Neural cell (in vitro differentiated cells): ENCODE measurements around the gene ABI3BP. TPM values are rescaled to one million over a fixed set of nuclear protein-coding genes. Genes with fewer than 3 reads are reported as not detected.

Experiments used
- H2AFZ ChIP-seq: fragments of 200-600, 300-800 bp; sonication (generic), shearing (Covaris generic); 2 replicates; pipeline ENCODE4 v1.6.0; 2014; ENCODE audit warnings: low read depth, mild to moderate bottlenecking, antibody characterized with exemption, low read length, moderate library complexity
- H3F3A ChIP-seq: fragments of 200-600 bp; shearing (Covaris generic); 2 replicates; pipeline ENCODE4 v1.6.1; 2016; ENCODE audit warnings: mild to moderate bottlenecking, moderate library complexity, mixed read lengths, antibody characterized with exemption, low read length; ENCODE audit not compliant: insufficient read depth, poor library complexity, severe bottlenecking
- H3K27ac ChIP-seq: fragments of 200-600, 300-800 bp; sonication (generic), shearing (Covaris generic); 2 replicates; pipeline ENCODE4 v1.5.1; 2014; ENCODE audit warnings: mild to moderate bottlenecking, low read length, moderate library complexity
- H3K27me3 ChIP-seq: fragments of 300-800, 200-600 bp; sonication (generic), shearing (Covaris generic); 2 replicates; pipeline ENCODE4 v1.6.0; 2014; ENCODE audit warnings: mild to moderate bottlenecking, low read depth, low read length, moderate library complexity; ENCODE audit not compliant: insufficient read depth
- H3K36me3 ChIP-seq: fragments of 300-800, 200-600 bp; sonication (generic), shearing (Covaris generic); 2 replicates; pipeline ENCODE4 v1.5.1; 2014; ENCODE audit warnings: mild to moderate bottlenecking, antibody characterized with exemption, low read length, moderate library complexity; ENCODE audit not compliant: insufficient read depth
- H3K4me2 ChIP-seq: fragments of 300-800, 200-600 bp; sonication (generic), shearing (Covaris generic); 2 replicates; pipeline ENCODE4 v1.6.0; 2014; ENCODE audit warnings: mild to moderate bottlenecking, low read length
- H3K4me3 ChIP-seq: fragments of 300-800, 200-600 bp; sonication (generic), shearing (Covaris generic); 2 replicates; pipeline ENCODE4 v1.5.1; 2014; ENCODE audit warnings: mild to moderate bottlenecking, low read length, moderate library complexity
- H3K79me2 ChIP-seq: fragments of 200-600 bp; shearing (Covaris generic); replicated peaks from 2 replicates; pipeline ENCODE4 v1.6.0; 2014; ENCODE audit warnings: mild to moderate bottlenecking, low read length, moderate library complexity; ENCODE audit not compliant: insufficient read depth
- H3K9ac ChIP-seq: fragments of 300-800, 200-600 bp; sonication (generic), shearing (Covaris generic); 2 replicates; pipeline ENCODE4 v1.6.1; 2016; ENCODE audit warnings: mild to moderate bottlenecking, low read length, mixed read lengths
- H3K9me2 ChIP-seq: fragments of 200-600 bp; shearing (Covaris generic); 2 replicates; pipeline ENCODE4 v1.6.1; 2016; ENCODE audit warnings: mild to moderate bottlenecking, low read length, mixed read lengths; ENCODE audit not compliant: insufficient read depth
- H3K9me3 ChIP-seq: fragments of 200-600, 300-800 bp; sonication (generic), shearing (Covaris generic); 2 replicates; pipeline ENCODE4 v1.6.1; 2016; ENCODE audit warnings: mild to moderate bottlenecking, mixed run types, low read length, moderate library complexity, mixed read lengths
- H4K20me1 ChIP-seq: fragments of 200-600 bp; shearing (Covaris generic); 2 replicates; pipeline ENCODE4 v1.6.1; 2016; ENCODE audit warnings: mild to moderate bottlenecking, mixed run types; ENCODE audit not compliant: insufficient read depth
- EP300 ChIP-seq: fragments of 450-650 bp; conservative IDR thresholded peaks from 2 replicates; pipeline ENCODE4 v1.6.1; 2014; ENCODE audit warnings: antibody characterized with exemption, mild to moderate bottlenecking, moderate library complexity; ENCODE audit not compliant: poor library complexity, severe bottlenecking
- EZH2 ChIP-seq: fragments of 200-600, 300-800 bp; shearing (Covaris generic), sonication (generic); IDR thresholded peaks from 2 replicates; pipeline ENCODE4 v1.6.1; 2014; ENCODE audit warnings: antibody characterized with exemption, low read length, borderline replicate concordance, mild to moderate bottlenecking; ENCODE audit not compliant: insufficient read depth, poor library complexity, severe bottlenecking
- MXI1 ChIP-seq: fragments of 450-650 bp; conservative IDR thresholded peaks from 2 replicates; pipeline ENCODE4 v1.6.1; 2014; ENCODE audit warnings: antibody characterized with exemption, mild to moderate bottlenecking; ENCODE audit not compliant: poor library complexity, severe bottlenecking
- POLR2AphosphoS5 ChIP-seq: IDR thresholded peaks from 2 replicates; pipeline ENCODE4 v1.6.1; 2012
- RAD21 ChIP-seq: fragments of 450-650 bp; conservative IDR thresholded peaks from 2 replicates; pipeline ENCODE4 v1.6.1; 2014; ENCODE audit warnings: antibody characterized with exemption, mild to moderate bottlenecking, moderate library complexity
- SMC3 ChIP-seq: fragments of 450-650 bp; conservative IDR thresholded peaks from 2 replicates; pipeline ENCODE4 v1.6.1; 2014; ENCODE audit warnings: antibody characterized with exemption, mild to moderate bottlenecking, moderate library complexity; ENCODE audit not compliant: poor library complexity
- TAF1 ChIP-seq: IDR thresholded peaks from 2 replicates; pipeline ENCODE4 v1.6.1; 2012; ENCODE audit warnings: low read depth
- polyA plus RNA-seq: library from polyadenylated mRNA; depleted of rRNA; stranded (reverse); fragments of >200 nt; gene quantifications from 2 replicates; pipeline ENCODE4 v1.2.3, GENCODE V29; 2014
- TF ChIP-seq, protein P1 (sequence below): IDR thresholded peaks from 2 replicates; pipeline ENCODE4 v1.6.1; 2012; ENCODE audit warnings: borderline replicate concordance
- TF ChIP-seq, protein P2 (sequence below): fragments of 450-650 bp; IDR thresholded peaks from 2 replicates; pipeline ENCODE4 v1.5.1; 2014; ENCODE audit warnings: antibody characterized with exemption, mild to moderate bottlenecking, moderate library complexity; ENCODE audit not compliant: poor library complexity, severe bottlenecking

ABI3BP gene
- polyA plus RNA-seq, 1 donor from 2014 or later, result not detected

DNA sequence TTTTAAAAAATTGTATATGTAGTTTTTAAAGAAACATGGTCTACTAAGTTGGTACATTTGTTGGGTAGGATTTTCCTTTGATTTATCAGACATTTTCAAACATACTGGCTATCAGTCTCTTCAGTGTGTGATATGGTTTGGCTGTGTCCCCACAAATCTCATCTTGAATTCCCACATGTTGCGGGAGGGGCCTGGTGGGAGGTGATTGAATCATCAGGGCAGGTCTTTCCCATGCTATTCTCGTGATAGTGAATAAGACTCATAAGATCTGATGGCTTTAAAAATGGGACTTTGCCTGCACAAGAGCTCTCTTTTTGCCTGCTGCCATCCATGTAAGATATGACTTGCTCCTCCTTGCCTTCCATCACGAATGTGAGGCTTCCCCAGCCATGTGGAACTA, 121.9 kb downstream of the ABI3BP start:
- no peak for TF ChIP-seq POLR2AphosphoS5
- TF ChIP-seq, protein P1, sequence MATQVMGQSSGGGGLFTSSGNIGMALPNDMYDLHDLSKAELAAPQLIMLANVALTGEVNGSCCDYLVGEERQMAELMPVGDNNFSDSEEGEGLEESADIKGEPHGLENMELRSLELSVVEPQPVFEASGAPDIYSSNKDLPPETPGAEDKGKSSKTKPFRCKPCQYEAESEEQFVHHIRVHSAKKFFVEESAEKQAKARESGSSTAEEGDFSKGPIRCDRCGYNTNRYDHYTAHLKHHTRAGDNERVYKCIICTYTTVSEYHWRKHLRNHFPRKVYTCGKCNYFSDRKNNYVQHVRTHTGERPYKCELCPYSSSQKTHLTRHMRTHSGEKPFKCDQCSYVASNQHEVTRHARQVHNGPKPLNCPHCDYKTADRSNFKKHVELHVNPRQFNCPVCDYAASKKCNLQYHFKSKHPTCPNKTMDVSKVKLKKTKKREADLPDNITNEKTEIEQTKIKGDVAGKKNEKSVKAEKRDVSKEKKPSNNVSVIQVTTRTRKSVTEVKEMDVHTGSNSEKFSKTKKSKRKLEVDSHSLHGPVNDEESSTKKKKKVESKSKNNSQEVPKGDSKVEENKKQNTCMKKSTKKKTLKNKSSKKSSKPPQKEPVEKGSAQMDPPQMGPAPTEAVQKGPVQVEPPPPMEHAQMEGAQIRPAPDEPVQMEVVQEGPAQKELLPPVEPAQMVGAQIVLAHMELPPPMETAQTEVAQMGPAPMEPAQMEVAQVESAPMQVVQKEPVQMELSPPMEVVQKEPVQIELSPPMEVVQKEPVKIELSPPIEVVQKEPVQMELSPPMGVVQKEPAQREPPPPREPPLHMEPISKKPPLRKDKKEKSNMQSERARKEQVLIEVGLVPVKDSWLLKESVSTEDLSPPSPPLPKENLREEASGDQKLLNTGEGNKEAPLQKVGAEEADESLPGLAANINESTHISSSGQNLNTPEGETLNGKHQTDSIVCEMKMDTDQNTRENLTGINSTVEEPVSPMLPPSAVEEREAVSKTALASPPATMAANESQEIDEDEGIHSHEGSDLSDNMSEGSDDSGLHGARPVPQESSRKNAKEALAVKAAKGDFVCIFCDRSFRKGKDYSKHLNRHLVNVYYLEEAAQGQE, result no peak
- no peak for TF ChIP-seq SMC3
- no peak for TF ChIP-seq RAD21
- no peak for TF ChIP-seq EP300
- no peak for TF ChIP-seq MXI1
- no peak for TF ChIP-seq EZH2
- TF ChIP-seq, protein P2, sequence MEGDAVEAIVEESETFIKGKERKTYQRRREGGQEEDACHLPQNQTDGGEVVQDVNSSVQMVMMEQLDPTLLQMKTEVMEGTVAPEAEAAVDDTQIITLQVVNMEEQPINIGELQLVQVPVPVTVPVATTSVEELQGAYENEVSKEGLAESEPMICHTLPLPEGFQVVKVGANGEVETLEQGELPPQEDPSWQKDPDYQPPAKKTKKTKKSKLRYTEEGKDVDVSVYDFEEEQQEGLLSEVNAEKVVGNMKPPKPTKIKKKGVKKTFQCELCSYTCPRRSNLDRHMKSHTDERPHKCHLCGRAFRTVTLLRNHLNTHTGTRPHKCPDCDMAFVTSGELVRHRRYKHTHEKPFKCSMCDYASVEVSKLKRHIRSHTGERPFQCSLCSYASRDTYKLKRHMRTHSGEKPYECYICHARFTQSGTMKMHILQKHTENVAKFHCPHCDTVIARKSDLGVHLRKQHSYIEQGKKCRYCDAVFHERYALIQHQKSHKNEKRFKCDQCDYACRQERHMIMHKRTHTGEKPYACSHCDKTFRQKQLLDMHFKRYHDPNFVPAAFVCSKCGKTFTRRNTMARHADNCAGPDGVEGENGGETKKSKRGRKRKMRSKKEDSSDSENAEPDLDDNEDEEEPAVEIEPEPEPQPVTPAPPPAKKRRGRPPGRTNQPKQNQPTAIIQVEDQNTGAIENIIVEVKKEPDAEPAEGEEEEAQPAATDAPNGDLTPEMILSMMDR, result no peak
- TF ChIP-seq TAF1, result no peak
- Histone ChIP-seq H3K9me2 (no peaks in the 10 kb centered on the region), H3K9ac (no peak overlapping the region), H2AFZ (no peak overlapping the region), H4K20me1 (no peaks in the 10 kb centered on the region), H3K27ac (no peak overlapping the region), H3F3A (no peaks in the 10 kb centered on the region), H3K9me3 (no peaks in the 10 kb centered on the region), H3K4me2 (no peak overlapping the region), H3K4me3 (no peak overlapping the region), H3K36me3 (no peaks in the 10 kb centered on the region), H3K27me3 (no peaks in the 10 kb centered on the region), H3K79me2 (no peaks in the 10 kb centered on the region)

DNA sequence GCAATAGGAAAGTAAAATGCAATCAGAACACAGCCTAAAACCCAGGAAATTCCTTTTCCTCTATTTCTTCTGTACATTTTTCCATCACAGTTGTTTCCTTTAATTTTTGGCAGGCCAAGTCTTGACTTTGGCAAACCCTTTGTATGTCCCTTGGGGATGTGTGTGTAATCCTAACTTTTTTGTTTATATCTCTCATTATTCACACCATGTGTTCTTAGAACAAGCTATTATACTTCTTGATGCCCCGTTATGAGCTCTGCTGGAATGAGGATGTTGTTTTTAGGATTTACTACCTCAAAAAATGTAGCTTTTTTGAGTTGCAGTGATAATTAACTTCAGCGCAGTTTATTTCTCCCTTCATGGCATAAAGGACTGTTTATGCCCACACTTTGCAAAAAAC, 123.4 kb downstream of the ABI3BP start:
- Histone ChIP-seq H3K4me3 (no peak overlapping the region), H3K27me3 (no peaks in the 10 kb centered on the region), H3K4me2 (no peak overlapping the region), H3K36me3 (no peaks in the 10 kb centered on the region), H3K79me2 (no peaks in the 10 kb centered on the region), H2AFZ (no peak overlapping the region), H3F3A (no peaks in the 10 kb centered on the region), H3K9ac (no peak overlapping the region), H3K9me3 (no peaks in the 10 kb centered on the region), H3K27ac (no peak overlapping the region), H3K9me2 (no peaks in the 10 kb centered on the region), H4K20me1 (no peaks in the 10 kb centered on the region)
- TF ChIP-seq MXI1 (no peak), RAD21 (no peak), TAF1 (no peak), EZH2 (no peak)

DNA sequence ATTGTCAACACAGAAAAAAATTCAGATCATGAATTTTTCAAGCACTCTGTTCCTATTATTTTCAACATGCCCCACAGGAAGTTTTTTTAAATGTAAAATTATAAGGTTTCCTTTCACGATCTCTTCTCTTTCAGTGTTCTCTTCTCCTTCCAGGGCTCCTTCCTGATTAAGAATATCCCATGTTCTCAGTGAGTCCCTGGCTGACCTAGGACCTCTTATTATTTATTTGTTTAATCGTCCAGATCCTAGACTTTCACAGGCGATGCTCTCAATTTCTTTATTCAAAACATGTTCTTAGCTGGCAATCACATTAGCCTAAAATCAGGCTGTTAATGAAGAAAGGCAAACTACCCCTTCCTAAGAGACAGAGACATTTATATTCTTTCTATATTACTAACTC, 124.3 kb downstream of the ABI3BP start:
- Histone ChIP-seq H2AFZ (no peak overlapping the region), H3F3A (no peaks in the 10 kb centered on the region), H3K9me2 (no peaks in the 10 kb centered on the region), H3K27ac (no peak overlapping the region), H3K9me3 (no peaks in the 10 kb centered on the region), H3K27me3 (no peaks in the 10 kb centered on the region), H3K79me2 (no peaks in the 10 kb centered on the region), H3K9ac (no peak overlapping the region), H3K4me3 (no peak overlapping the region), H4K20me1 (no peaks in the 10 kb centered on the region), H3K36me3 (no peaks in the 10 kb centered on the region), H3K4me2 (no peak overlapping the region)
- TF ChIP-seq TAF1 (no peak), RAD21 (no peak), EZH2 (no peak), MXI1 (no peak), SMC3 (no peak), EP300 (no peak), POLR2AphosphoS5 (no peak)
- TF ChIP-seq, protein P1, result no peak
- TF ChIP-seq, protein P2, result no peak
